SK-N-MC (cell line): ENCODE results near the gene RPL37.

Experiments
- EZH2 ChIP-seq: fragments of 200-600 bp; sonication (generic); IDR thresholded peaks from one replicate; pipeline ENCODE4 v1.6.1; 2017; ENCODE audit warnings: antibody characterized with exemption
- POLR2AphosphoS5 ChIP-seq: IDR thresholded peaks from 2 replicates; pipeline ENCODE4 v1.6.1; 2012; ENCODE audit warnings: mild to moderate bottlenecking, low read depth, low read length, borderline replicate concordance

- no peak for TF ChIP-seq EZH2
- TF ChIP-seq POLR2AphosphoS5 = no peak
Measured at GRCh38 chr5:40791715-40792139, 43.3 kb downstream of the RPL37 start.
